Cardiac fibroblast (primary cell): Measurements from ENCODE around the gene PDE11A.
"Not testable (repeated sequence)": the region's sequence is repeated elsewhere in the genome, so short reads cannot be mapped to it uniquely, and the experiment has no call there.

Experiments
- DNase-seq, 2 donors: peaks; one replicate each; pipeline versions ENCODE4 v3.0.0 to v3.0.0-alpha.2; 2010; ENCODE audit warnings: low read depth in 2 of 2
- H3K4me3 ChIP-seq, 2 donors: replicated peaks in 1 of 2; 1 replicate in 1 of 2; 2 replicates in 1 of 2; pipeline ENCODE4 v1.5.1; 2011; ENCODE audit warnings: low read depth in 2 of 2, low read length in 2 of 2, mild to moderate bottlenecking in 2 of 2, moderate library complexity in 1 of 2
- TF ChIP-seq, protein P1 (sequence below): IDR thresholded peaks from one replicate; pipeline ENCODE4 v1.5.1; 2011; ENCODE audit warnings: low read depth, mild to moderate bottlenecking, low read length, inconsistent platforms

The PDE11A gene

DNA sequence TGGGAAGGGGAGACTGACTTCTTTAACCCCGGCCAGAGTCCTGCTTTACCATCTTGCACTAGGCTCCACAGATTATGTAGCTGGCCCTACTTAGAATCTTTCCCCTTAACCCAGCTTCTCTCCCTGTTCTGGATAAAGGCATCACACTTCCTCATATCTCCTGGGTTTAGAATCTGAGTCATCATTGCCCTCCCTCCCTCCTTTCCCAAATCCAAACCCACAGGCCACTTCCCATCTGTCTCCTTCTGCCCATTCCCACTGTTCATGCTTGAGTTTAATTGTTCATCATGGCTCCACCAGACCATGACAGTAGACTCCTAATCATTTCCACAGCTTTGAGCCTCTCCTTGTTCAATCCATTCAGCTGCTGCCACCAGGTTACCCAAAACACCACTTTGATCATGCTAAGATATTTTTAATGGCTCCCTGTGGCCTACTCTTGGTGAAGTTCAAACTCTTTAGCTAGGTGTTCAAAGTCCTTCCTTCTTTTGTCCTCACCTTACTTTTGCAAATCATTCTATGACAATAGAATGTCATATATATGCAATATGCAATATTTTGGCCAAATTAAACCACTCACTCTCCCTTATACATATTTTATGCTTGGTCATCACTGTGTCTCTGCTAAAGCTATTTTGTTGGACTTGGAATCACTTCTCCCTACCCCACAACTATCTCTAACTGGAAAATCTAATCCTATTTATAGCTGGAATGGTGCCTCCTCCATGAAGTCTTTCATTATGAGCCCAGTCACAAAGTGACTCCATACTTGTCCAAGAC, 5.5 kb downstream of the PDE11A start:
- TF ChIP-seq, protein P1, sequence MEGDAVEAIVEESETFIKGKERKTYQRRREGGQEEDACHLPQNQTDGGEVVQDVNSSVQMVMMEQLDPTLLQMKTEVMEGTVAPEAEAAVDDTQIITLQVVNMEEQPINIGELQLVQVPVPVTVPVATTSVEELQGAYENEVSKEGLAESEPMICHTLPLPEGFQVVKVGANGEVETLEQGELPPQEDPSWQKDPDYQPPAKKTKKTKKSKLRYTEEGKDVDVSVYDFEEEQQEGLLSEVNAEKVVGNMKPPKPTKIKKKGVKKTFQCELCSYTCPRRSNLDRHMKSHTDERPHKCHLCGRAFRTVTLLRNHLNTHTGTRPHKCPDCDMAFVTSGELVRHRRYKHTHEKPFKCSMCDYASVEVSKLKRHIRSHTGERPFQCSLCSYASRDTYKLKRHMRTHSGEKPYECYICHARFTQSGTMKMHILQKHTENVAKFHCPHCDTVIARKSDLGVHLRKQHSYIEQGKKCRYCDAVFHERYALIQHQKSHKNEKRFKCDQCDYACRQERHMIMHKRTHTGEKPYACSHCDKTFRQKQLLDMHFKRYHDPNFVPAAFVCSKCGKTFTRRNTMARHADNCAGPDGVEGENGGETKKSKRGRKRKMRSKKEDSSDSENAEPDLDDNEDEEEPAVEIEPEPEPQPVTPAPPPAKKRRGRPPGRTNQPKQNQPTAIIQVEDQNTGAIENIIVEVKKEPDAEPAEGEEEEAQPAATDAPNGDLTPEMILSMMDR = no peak
- H3K4me3 ChIP-seq = no peak overlapping the region
- DNase-seq = no peak

DNA sequence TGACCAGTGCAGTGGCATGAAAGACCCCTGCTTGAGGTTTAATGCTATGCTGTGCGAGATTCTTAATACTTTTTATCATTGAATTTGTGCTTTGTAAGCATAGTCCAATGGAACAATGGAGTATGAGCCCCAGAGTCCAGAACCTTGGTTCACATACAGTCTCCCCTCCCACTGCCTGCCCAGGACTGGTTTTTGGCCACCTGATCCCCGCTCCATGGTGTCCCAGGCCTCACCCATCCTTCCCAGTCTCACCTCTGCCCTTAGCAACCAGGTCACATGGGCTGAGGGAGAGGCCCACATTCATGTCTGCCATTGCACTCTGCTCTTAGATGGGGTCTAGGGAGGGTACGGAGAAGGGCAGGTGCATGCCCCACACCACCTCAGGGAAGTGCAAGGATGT, 6.3 kb downstream of the PDE11A start:
- no peak for DNase-seq
- TF ChIP-seq, protein P1 = no peak
- H3K4me3 ChIP-seq = no peak overlapping the region

DNA sequence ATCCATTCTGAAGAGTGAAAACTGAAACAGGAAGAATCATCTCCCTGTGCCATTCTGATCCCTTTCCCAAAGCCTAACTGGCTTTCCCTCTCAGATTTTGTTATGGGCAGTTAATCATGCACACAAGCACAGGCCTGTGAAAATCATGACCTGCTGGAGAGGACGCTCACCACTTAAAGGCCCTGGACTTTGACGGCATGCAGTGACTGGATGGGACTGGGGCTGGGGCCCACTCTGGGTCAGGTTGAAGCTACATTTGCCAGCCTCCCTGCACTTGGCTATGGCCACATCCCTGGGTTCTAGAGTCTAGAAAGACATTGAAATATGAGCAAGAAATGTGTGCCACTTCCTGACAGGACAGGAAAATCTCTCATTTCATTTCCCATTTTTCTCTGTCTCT, 12.9 kb downstream of the PDE11A start:
- H3K4me3 ChIP-seq = no peak overlapping the region
- TF ChIP-seq, protein P1 = no peak
- DNase-seq = no peak

DNA sequence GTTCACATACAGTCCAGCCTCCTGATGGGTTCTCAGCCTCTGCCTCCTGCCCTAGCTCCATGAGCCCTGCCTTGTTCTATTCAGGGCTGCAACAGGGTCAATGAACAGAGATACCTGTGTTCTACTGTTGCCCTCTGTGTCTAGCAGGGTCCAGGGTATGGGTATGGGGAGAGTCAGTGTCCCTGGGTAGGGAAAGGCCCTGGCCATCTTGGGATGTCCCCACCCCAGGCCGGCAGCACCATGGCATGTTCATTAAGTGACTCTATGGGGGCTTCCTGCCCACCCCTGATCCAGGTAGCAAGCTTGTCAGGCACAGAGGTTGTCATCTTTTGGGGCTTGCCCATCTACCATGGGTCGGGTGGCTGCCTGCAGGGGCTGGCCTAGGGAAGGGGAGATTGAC, 13.5 kb downstream of the PDE11A start:
- no peak overlapping the region for H3K4me3 ChIP-seq
- DNase-seq = no peak
- TF ChIP-seq, protein P1 = no peak

DNA sequence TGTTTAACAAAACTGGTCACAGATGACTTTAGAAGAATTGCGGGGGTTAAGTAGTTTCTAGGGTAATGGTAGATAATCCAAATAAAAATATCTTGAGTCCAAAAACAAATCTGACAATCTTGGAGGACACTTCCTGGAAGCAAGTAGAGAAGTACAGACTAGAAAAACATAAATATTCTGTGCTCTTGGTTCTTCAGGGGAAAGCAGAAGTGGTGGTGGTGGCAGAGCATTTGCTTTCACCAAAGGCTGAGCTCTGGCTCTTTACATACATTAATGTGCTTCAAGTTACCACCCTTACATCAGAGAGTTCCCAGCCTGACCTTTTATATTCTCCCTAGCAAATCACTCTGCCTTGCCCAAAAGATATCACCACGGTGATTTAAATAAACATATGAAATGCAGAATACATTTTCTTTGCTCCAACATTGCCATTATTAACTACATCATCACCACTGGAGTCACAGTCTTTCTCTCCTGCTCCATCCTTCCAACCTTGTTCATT, 15.3 kb downstream of the PDE11A start:
- no peak overlapping the region for H3K4me3 ChIP-seq
- DNase-seq = no peak
- TF ChIP-seq, protein P1 = no peak

DNA sequence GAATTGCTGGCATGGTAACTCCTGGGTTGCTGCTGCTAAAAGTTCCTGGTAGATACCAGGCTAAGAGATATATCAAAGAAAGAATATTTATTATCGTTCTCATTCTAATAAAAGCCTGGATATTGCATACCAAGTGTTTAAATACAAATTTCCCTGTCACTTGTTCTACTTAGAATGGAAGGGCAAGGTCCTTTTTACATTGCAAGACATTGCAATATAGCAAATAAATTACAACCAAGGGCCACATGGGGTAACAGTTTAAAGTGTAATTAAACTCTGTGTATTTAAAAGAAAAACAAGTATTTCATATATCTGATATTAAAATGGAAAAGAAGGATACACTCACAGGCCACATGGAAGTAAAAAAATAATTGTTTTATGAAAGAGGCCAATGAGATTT, 16.2 kb downstream of the PDE11A start:
- H3K4me3 ChIP-seq = no peak overlapping the region
- DNase-seq = no peak
- TF ChIP-seq, protein P1 = no peak

DNA sequence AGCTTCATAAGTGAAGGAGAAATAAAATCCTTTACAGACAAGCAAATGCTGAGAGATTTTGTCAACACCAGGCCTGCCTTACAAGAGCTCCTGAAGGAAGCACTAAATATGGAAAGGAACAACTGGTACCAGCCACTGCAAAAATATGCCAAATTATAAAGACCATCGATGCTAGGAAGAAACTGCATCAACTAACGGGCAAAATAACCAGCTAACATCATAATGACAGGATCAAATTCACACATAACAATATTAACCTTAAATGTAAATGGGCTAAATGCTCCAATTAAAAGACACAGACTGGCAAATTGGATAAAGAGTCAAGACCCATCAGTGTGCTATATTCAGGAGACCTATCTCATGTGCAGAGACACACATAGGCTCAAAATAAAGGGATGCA, 21.3 kb downstream of the PDE11A start:
- DNase-seq, H3K4me3 ChIP-seq: not testable (repeated sequence)
